Renal cortical epithelial cell (primary cell): ENCODE results near the gene TENM3. TPM values are rescaled to one million over a fixed set of nuclear protein-coding genes. Genes with fewer than 3 reads are reported as not detected.
A peak's percentile ranks its signal among the peaks of the same experiment; 100 is the strongest.

Experiments used
- DNase-seq: peaks from one replicate; pipeline ENCODE4 v3.0.0-alpha.2; 2011; ENCODE audit warnings: low read depth
- total RNA-seq: library from RNA; depleted of rRNA; stranded (reverse); fragments of >200 nt; gene quantifications from 2 replicates; pipeline ENCODE4 v1.2.3, GENCODE V29; 2014

TENM3 gene
- total RNA-seq, 1 donor from 2014 or later, result 4.5 TPM

GRCh38 chr4:182562350-182562749, 319.1 kb downstream of the TENM3 start:
- DNase-seq, result peak; percentile 80

GRCh38 chr4:182564724-182565369, 321.6 kb downstream of the TENM3 start:
- DNase-seq, result no peak

- no peak for DNase-seq
Observed at GRCh38 chr4:182567119-182567518, 323.9 kb downstream of the TENM3 start.

DNA sequence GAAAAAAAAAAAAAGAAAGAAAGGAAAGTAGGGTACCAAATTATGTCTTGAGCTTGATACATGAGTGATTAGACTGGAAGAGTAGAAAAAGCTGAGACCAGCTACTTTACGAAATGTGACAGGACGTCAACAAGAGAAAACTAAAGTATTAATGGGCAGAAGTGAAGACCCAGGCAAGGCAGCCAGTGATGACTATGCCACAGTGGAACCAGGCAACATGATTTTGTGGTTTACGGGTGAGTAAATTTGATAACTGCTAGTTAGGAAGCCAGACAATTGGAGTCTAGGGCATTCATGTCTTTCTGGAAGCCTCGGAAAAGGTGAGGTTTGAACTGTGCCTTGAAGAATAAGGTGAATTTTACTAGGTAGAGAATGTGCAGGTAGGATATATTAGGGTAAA, 326.4 kb downstream of the TENM3 start:
- peak; percentile 62 for DNase-seq

- no peak for DNase-seq
Observed at GRCh38 chr4:182574706-182575105, 331.5 kb downstream of the TENM3 start.

DNA sequence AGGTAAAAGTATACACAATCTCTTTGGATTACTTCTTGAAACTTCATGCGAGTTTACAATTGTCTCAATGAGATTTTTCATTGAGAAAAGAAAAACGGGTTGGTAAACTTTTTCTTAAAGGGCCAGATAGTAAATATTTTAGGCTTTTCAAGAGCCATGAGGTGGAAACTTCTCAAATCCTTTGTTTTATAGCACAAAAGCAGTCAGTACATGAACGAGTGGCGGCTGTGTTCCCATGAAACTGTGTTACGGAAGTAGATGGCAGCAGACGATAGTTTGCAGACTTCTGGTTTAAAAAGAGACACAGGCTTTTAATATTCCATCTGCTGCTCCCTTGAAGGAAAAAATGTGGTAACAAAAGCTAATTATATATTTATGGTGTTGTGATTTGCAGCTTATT, 332.0 kb downstream of the TENM3 start:
- no peak for DNase-seq

- DNase-seq, result no peak
Observed at GRCh38 chr4:182576601-182577289, 333.5 kb downstream of the TENM3 start.

DNA sequence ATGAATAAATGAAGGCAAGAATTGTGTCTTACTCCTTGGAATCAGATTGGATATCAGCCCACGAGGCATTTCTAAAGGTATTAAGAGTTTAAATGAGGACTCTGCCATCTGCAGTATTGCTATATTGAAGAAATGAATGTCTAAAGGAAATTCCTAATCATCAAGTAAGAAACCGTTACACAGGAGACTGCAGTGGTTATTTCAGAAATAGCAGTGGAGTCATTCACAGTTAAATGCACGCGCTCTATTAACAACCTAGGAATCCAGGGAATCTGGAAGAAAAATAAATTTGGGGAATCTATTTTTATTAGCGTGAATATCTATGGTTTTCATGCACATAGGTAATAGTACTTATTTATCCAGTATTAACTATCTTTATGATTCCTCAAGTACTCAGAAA, 334.2 kb downstream of the TENM3 start:
- DNase-seq, result no peak

DNA sequence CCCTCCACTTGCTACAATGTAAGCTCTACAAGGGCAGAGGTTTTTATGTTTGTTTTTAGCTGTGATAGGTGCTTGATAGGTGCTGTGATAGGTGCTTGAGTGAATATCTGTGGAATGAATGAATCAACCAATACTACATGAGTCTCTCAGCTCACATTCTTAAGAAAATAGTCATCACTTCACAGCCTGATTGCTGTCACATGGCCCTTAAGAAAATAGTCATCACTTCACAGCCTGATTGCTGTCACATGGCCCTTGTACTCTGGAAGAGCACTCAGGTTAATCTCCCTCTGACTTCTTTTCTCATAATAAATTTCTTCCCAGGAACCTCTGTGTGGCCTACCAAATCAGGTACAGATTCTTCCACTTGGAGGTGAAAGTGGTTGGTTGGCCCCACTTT, 335.2 kb downstream of the TENM3 start:
- peak; percentile 99 for DNase-seq

DNA sequence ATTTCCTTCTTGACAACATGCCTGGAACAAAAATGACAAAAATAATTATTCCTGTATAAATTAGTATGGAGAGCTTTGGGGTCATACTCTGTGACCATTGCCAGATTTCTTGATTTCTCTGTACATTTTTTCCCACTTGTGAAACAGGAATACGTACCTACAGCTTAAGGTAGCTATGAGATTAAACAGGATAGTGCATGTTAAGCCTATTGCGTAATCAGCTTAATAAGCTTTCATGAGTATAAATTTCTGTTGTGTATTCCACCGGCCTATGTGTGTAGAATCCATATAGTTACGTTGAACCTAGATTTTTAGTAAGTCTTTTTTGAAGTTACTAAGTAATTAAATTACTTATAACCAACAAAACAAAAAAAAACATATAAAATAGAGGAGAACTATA, 339.0 kb downstream of the TENM3 start:
- no peak for DNase-seq

DNA sequence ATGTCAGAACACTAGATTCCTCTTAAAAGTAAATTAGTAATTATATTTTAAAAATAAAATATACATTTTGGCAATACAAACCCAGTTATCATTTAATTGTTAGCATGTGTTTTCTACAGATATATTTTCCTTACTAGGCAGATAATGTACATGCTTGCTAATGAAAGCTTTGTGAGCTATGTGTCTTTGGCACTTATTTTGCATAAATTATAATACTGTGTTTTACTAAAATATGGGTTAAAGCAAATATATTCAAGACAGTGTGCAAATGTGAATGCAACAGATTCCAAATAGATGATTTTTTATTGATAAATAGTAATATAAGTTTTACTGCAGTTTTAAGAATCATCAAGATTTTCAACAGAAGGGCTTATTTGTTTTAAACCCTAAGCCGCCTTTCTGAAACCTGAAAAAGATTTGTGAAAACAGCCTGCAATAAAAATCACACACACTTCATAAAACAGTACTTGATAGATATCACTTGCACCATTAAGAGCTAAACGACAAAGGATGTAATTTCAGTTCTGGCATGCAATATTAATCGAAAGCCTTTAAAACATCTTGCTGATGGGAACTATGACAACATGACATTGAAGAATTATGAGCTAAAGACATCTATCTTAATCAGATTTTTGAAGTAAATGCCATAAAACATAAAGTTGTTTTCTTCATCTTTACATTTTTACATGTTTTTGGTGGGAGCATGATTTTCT, 340.7 kb downstream of the TENM3 start:
- no peak for DNase-seq

GRCh38 chr4:182585321-182585720, 342.1 kb downstream of the TENM3 start:
- no peak for DNase-seq

- DNase-seq, result no peak
Observed at GRCh38 chr4:182589100-182589499, 345.9 kb downstream of the TENM3 start.

DNA sequence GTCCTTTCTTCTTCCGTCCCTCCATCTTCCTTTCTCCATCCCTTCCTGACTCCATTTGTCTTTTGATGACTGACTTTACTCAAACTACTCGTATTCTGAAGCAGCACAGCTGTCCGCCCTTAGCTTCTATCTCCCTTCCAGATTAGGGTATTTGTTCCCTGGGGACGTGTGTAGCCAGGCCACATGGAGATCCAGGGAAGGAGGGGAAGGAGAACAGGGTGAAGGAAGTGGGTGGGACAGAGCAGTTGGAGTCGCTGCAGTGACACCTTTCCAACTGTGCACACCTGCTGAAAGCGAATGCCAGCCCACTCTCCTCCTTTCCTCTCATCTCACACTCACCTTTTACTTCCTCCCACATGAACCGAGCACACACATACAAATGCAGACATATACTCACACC, 350.2 kb downstream of the TENM3 start:
- DNase-seq, result no peak

- peak; percentile 18 for DNase-seq
Observed at GRCh38 chr4:182593864-182594263, 350.7 kb downstream of the TENM3 start.

DNA sequence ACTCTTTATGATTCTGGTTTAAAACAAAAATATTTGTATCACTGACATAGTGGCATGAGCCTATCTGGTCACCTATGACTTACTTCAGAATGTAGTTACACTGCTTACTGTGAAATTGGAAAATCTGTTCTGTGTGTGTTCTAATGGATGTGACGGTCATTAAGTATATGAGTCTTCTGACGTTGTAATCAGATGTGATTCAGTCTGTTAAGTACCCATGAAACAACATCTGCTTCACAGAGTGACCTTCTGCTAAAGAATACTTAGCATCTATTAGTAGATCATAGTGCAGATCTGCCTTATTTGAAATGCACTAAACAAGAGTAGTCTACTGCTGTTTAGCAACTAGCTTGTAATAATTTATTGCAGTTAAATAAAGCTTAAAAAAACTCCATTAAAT, 356.9 kb downstream of the TENM3 start:
- no peak for DNase-seq

- no peak for DNase-seq
Observed at GRCh38 chr4:182600856-182601255, 357.7 kb downstream of the TENM3 start.

GRCh38 chr4:182604161-182604622, 361.0 kb downstream of the TENM3 start:
- DNase-seq, result no peak

DNA sequence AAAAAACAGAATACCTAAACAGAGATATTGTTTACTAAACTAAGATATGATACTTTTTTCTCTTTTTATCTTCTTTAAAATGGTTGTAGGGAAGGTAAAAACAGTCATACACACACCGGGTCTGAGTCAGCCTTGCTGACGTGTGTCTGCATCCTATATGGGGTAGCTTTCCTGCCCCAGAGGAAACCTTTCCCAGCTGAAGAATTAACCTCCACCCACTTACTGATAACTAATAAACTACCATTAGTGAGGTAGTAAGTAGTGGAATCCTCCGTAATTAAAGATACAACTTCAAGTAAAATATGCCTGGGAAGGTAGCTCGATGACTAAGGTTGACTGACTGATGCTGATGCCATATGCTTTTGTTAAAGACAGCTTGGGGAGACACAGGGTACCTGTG, 361.8 kb downstream of the TENM3 start:
- peak; percentile 21 for DNase-seq

DNA sequence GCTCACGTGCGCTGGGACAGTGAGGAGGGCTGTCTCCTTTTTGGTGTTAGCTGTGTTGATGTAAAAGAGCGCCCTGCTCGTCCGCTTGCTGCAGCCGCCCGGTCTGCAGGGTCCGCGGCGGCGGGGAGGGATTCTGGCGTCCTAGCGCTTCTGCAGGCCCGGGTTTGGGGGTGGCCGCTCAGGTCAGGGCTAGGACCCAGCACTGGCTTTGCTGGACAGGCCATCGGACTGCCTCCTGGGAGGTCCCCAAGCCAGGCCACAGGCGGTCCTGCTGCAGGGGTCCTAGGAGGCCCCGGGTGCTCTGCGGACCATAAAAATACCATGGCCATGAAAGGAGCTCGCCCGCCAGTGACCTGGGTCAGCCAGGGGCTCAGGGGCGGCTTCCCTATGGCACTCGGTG, 365.3 kb downstream of the TENM3 start:
- no peak for DNase-seq

DNA sequence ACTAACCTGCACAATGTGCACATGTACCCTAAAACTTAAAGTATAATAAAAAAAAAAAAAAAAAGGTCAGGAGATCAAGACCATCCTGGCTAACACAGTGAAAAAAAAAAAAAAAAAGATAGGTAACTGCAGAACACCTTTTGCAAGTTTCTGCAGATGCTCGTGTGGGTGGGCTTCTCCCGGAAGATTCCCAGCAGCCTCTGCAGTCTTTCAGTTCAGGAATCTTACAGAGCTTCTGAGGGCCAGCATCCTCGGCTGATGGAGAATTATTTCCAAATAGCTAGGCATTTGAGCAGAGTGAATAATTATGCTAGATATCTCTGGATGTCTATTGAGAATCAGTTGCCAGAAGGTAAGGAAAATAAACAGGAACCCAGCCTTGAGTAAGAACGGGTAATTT, 373.3 kb downstream of the TENM3 start:
- DNase-seq, result no peak

DNA sequence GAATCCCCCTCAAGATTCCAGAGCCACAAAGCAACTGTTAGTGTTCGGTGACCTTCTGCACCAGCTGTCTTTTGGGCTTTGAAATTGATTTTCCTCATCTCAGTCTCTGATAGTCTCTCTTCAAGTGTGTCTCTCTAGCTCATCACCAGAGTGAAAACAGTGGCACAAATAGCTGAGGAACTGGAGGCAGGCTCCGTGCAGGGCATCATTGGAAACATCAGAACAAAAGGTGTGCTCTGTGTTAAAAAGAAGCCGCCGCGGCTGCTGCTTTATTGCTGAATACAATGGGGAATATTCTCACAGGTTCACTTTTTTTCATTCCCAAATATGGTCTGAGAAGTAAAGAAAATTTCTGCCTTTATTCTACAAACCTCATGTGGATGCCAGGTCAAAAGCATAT, 376.5 kb downstream of the TENM3 start:
- no peak for DNase-seq
